SK-N-MC (cell line): ENCODE data around the gene RBM7.

ENCODE experiments used
- EZH2 ChIP-seq: fragments of 200-600 bp; sonication (generic); IDR thresholded peaks from one replicate; pipeline ENCODE4 v1.6.1; 2017; ENCODE audit warnings: antibody characterized with exemption
- POLR2AphosphoS5 ChIP-seq: IDR thresholded peaks from 2 replicates; pipeline ENCODE4 v1.6.1; 2012; ENCODE audit warnings: mild to moderate bottlenecking, low read depth, low read length, borderline replicate concordance

GRCh38 chr11:114433376-114433775, 32.9 kb downstream of the RBM7 start:
- no peak for TF ChIP-seq POLR2AphosphoS5
- TF ChIP-seq EZH2 = no peak
